ENCODE measurements around the gene FLNB. TPM values are rescaled to one million over a fixed set of nuclear protein-coding genes. Genes with fewer than 3 reads are reported as not detected.

Gene FLNB
- total RNA-seq, 1 experiment from 2014 or later, result 309 TPM

- H3K4me1 ChIP-seq (ENCODE audit: control insufficient read depth, insufficient read depth, low read length), result peaks cover 27% of the 10 kb centered on the region
- no TSS peak for BruUV-seq (replicated peaks)
- no peak overlapping the region for H3K27ac ChIP-seq (ENCODE audit: low read length)
Measured at GRCh38 chr3:57967590-57967989, 40.6 kb upstream of the FLNB start.

GRCh38 chr3:57968501-57968900, 39.7 kb upstream of the FLNB start:
- H3K9me3 ChIP-seq (ENCODE audit: control insufficient read depth, insufficient read depth, low read depth, low read length), result no peaks in the 10 kb centered on the region
- POLR2A ChIA-PET, result no interaction called here
- no peak overlapping the region for H3K4me3 ChIP-seq (ENCODE audit: low read depth in 2 of 2, low read length in 2 of 2)
- no peaks in the 10 kb centered on the region for H3K36me3 ChIP-seq (ENCODE audit: control insufficient read depth, insufficient read depth, low read length)
- no TSS peak for BruUV-seq (replicated peaks)
- in situ Hi-C loops (cut with HindIII; ENCODE audit: low pct_unique_long_range_greater_than_20kb, low sequenced_read_pairs) (no loop called here), intact Hi-C loops (cut with micrococcal nuclease; ENCODE audit: unreplicated experiment) (no loop called here)
- TF ChIP-seq SIN3A (IDR thresholded peaks at IDR 0.05; ENCODE audit: borderline replicate concordance, insufficient read depth, low read depth, low read length) (no peak), POLR2AphosphoS5 (IDR thresholded peaks at IDR 0.05; ENCODE audit: low read depth, low read length) (no peak), TCF7L2 (IDR thresholded peaks at IDR 0.05; ENCODE audit: low read depth, low read length) (no peak), REST (IDR thresholded peaks at IDR 0.05; ENCODE audit: insufficient read depth in 1 of 2, low read depth in 2 of 2, low read length in 1 of 2) (no peak), CTCF (IDR thresholded peaks at IDR 0.05) (no peak)
- H3K4me1 ChIP-seq (ENCODE audit: control insufficient read depth, insufficient read depth, low read length), result peaks cover 33% of the 10 kb centered on the region
- CTCF ChIA-PET, result no interaction called here
- H3K27ac ChIP-seq (ENCODE audit: low read length), result peak overlapping the region; percentile 17; the same call in 1 of the 2 replicates
- no peaks in the 10 kb centered on the region for H3K27me3 ChIP-seq (ENCODE audit: control insufficient read depth, insufficient read depth, low read length)
- DNase-seq (ENCODE audit: low read depth, low spot score) (no peak), ATAC-seq (no peak)

More at GRCh38 chr3:57967590-57967989, 40.6 kb upstream of the FLNB start:
- intact Hi-C loops (cut with micrococcal nuclease; ENCODE audit: unreplicated experiment), result no loop called here
- Histone ChIP-seq H3K4me3 (ENCODE audit: low read depth in 2 of 2, low read length in 2 of 2) (no peak overlapping the region), H3K36me3 (ENCODE audit: control insufficient read depth, insufficient read depth, low read length) (no peaks in the 10 kb centered on the region), H3K27me3 (ENCODE audit: control insufficient read depth, insufficient read depth, low read length) (no peaks in the 10 kb centered on the region), H3K9me3 (ENCODE audit: control insufficient read depth, insufficient read depth, low read depth, low read length) (no peaks in the 10 kb centered on the region)
- ATAC-seq (no peak), DNase-seq (ENCODE audit: low read depth, low spot score) (no peak)
- TF ChIP-seq SIN3A (IDR thresholded peaks at IDR 0.05; ENCODE audit: borderline replicate concordance, insufficient read depth, low read depth, low read length) (no peak), TCF7L2 (IDR thresholded peaks at IDR 0.05; ENCODE audit: low read depth, low read length) (no peak), REST (IDR thresholded peaks at IDR 0.05; ENCODE audit: insufficient read depth in 1 of 2, low read depth in 2 of 2, low read length in 1 of 2) (no peak), POLR2AphosphoS5 (IDR thresholded peaks at IDR 0.05; ENCODE audit: low read depth, low read length) (no peak), CTCF (IDR thresholded peaks at IDR 0.05) (no peak)
- CTCF ChIA-PET, result no interaction called here
- in situ Hi-C loops (cut with HindIII; ENCODE audit: low pct_unique_long_range_greater_than_20kb, low sequenced_read_pairs), result no loop called here
- POLR2A ChIA-PET, result no interaction called here

All from Panc1 (cell line).